GM19099 (cell line): ENCODE measurements around the gene BARHL2.

Source experiments
- POLR2A ChIP-seq: IDR thresholded peaks from 3 replicates; pipeline ENCODE4 v1.6.1; 2011; ENCODE audit warnings: low read depth; ENCODE audit not compliant: insufficient read length; ENCODE audit errors: extremely low read depth

BARHL2 gene

DNA sequence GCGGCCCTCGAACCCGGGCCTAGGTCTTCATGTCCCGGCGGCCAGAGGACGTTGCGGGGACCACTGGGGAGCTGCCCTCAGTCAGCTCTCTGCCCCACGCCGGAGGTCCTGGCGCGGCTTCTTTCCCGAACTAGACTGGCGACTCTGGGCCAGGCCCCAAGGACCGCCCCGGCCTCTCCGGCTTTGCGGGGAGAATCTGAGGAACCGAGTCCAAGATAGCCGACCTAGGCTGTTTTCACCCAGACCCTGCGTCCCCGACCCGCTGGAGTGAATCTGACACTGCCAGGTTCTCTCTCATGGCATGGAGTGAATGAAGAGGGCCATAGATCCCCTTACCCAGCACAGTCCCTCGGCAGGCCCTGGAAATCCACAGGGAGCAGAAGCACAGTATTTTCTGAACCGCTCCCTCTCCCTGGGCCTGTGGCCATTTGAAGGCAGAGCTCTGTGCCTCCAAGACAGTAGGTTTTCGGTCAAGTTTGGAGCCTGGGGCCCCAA lies 9.9 kb upstream of the BARHL2 start:
- TF ChIP-seq POLR2A, result no peak

GRCh38 chr1:90726425-90726985 lies 9.4 kb upstream of the BARHL2 start:
- TF ChIP-seq POLR2A, result no peak

DNA sequence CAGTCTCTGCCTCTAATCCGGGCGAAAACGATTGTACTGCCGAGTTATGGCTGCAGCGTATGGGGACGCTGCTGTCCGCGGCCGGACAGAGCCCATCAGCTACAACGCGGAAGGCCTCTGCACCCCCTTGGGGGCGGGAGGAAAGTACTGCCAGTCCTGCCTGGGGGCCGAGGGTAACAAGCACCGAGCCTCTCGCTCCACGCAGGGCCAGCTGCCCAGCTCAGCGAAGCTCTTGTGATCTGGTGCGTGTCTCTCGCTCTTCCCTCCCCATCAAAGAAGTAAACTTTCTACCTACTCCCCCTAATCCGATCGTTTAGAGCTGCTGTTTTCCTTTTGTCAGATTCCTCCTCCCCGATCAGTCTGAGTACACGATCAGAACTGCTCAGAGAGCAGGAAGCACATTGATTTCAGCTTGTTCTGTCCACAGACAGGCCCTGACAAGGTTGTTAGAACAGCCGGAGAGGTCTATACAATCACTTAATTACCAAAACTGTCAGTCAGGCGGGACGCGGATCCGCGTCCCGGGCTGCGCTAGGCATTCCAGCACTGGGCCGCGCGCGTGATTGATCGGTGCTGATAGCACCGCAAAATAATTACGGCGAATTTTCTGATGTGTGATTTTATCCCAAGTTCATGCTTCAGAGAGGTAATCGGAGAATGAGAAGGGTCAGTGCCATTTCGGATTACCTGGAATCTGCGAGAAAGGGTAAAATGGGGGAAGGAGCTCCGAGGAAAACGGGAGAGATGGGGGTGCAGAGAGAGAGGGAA lies 8.7 kb upstream of the BARHL2 start:
- TF ChIP-seq POLR2A, result no peak

GRCh38 chr1:90724926-90725656 lies 8.0 kb upstream of the BARHL2 start:
- TF ChIP-seq POLR2A, result no peak

- TF ChIP-seq POLR2A, result no peak
Measured at GRCh38 chr1:90724361-90724760, 7.3 kb upstream of the BARHL2 start.

DNA sequence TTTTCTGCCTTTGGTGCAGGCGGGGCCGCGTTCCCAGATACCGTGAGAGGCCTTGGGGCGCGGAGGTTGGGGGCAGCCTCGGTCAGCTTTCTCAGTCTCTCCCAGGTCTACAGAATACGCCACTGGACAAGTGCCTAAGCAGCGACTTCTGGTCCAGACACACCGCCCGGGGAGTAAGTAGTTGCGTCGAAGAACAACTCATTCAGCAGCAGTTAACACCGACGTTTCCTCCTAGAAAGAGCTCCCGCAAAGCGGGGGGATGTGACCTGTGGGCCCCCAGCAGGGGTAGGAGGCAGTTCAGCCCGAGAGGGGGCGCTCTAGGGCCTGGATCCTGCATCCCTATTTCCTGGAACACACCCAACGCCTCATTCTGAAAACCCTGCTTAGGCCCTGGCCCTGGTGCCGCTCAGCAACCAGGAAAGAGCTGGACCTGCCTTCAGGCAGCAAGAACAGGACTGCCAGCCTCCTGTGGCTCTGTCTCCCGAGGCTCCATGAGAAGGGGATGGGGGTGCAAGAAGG lies 6.5 kb upstream of the BARHL2 start:
- no peak for TF ChIP-seq POLR2A

DNA sequence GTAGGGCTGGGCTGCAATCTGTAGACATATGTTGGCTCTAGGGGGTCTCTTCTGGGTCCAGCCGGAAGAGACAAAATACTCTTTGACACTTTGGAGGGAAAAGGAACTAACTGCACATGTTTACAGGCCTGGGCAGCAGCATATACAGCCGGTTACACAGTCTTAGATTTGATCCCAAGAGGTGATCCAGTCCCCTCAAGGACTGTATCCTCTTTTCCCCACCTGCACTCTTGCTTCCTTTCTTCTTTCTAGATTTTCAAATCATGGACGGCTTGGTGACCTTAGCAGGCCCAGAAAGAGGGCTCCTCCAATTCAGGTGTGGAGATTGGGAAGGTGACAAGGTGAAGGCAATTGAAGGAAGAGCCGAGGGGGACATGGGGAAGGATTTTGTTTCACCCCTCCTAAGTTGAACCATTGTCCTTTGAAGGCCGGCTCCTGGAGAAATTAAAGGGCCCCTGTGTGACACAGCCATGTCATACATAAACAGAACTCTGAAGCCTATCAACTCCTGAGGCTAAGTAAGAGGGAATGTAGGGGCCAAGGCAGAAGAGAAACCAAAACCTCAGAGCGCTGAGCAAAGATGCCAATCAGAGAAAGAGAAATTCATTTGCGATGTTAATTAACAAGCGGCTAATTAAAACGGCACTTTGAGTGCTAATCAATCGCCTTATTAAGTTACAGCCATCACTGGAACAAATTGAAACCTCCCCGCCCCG lies 5.9 kb upstream of the BARHL2 start:
- TF ChIP-seq POLR2A, result no peak

DNA sequence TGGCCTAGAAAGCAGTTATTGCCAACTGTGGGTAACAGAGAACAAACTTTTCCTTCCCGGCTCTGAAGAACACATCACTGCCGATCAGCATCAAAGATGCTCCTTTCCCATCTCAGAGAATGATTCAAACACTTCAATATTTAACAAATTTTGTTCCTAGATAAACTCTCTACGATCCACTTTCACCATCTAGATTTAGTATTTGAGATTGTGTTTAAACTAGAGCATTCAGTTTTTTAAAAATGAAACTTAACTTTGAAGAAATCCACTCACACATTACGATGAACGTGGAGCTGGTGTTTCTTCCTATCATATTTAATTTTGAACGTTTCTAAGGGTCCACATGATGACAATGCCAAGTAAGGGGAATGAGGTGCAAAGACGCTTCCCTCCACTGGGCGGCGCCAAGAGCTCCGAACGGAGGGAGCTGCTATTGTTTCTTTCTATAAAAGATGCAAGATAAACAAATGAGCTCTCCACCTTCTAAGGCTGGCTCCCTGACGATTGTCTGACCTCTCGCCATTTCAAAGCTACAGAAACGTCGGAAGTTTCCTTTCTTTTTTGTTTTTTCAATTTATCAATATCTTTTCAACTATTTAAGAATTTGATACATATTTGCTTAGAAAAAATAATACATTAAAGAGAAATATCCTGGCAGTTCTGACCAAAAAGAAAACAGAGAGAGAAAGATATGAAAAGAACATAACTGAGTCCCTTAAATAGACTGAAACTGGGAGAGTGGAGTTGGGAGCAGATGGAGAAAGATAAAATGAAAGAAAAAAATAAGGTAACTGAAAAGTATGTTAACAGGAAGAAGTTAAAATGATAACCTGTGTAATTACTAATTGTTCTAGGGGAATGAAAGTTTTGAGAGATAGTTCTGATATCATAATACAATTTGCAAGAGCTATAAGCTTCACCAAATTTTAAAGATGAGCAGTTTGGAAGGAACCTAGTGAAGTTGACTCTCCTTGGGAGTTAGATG lies 4.4 kb upstream of the BARHL2 start:
- TF ChIP-seq POLR2A, result no peak

DNA sequence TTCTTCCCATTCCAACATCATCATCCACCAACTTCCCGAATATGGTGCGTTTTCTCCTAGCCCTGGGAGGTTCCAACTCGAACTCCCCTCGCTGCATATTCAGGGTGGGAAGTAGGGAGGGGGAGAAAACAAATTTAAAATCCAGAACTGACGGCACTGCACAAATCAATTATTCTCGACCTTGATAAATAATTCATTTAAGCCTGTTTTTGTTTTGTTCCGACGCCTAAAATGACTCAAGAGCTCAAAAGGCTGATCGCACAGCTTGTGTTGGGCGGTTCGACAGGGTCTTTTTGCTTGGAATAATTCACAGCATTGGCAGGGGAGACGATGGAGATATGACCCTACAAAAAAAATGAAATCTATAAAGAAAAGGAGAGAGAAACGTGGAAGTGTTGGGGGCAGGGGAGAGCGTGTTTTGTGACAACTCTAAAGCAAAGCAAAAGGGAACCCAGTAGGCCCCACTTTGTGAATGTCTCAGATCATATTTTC lies 3.1 kb upstream of the BARHL2 start:
- no peak for TF ChIP-seq POLR2A

DNA sequence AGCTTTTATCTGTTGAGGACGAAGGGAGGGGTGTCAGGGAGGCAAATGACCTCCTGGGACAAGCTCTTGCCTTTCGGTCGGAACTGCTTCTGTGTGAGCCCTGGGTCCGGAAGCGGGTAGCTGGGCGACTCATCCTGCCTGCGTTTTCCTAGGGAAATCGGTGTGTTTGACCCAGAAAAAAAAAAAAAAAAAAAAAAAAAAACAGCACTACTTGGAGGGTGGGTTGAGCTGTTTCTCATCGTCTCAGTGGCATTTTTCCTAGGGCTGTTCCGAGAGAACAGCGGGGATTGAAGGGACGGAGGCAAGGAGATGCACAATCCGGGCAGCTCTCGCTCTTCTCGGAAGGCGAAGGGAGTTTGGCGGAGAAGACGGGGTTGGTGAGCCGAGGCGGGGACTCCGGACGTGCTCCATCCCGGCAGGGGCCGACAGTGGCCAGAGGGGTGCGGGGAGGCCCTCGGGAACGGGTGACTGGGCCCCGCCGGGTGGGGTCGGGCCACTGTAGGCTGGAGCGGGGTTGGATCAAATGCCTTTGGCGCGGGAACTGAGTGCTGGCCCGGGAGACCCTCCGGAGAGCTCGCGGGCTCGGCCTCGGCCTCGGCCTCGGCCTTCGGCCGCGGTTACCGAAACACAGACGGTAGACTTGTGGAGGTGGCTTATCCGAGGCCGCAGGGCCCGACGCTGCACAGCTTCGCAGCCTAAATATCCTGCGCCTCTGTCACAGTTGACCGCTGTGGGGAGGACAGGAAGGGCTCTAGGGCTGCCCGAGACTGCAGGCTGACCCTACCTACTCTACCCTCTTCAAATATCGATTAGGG lies 2.4 kb upstream of the BARHL2 start:
- TF ChIP-seq POLR2A, result no peak

GRCh38 chr1:90718411-90719329 lies 1.6 kb upstream of the BARHL2 start:
- no peak for TF ChIP-seq POLR2A
